CD4-positive, alpha-beta T cell treated with Interleukin-6 at 100 ng/mL for 8 hours (primary cell): ENCODE data around the gene CLEC4G.
A peak's percentile ranks its signal among the peaks of the same experiment; 100 is the strongest.

Source experiments
- DNase-seq: peaks from one replicate; pipeline ENCODE4 v3.0.0-alpha.2; 2020; ENCODE audit warnings: mixed read lengths, low spot score

The CLEC4G gene

GRCh38 chr19:7697721-7698287, 34.1 kb downstream of the CLEC4G start:
- DNase-seq = no peak

GRCh38 chr19:7694499-7694898, 37.4 kb downstream of the CLEC4G start:
- DNase-seq = no peak

- no peak for DNase-seq
These were observed 39.4 kb downstream of the CLEC4G start for GRCh38 chr19:7692417-7693088.

- DNase-seq = no peak
These were observed 40.4 kb downstream of the CLEC4G start for GRCh38 chr19:7691497-7691896.

- DNase-seq = no peak
These were observed 41.1 kb downstream of the CLEC4G start for GRCh38 chr19:7690779-7691258.

- DNase-seq = no peak
These were observed 42.7 kb downstream of the CLEC4G start for GRCh38 chr19:7689165-7689564.

GRCh38 chr19:7687177-7687576, 44.7 kb downstream of the CLEC4G start:
- no peak for DNase-seq

- no peak for DNase-seq
These were observed 46.1 kb downstream of the CLEC4G start for GRCh38 chr19:7685546-7686445.

- DNase-seq = no peak
These were observed 49.6 kb downstream of the CLEC4G start for GRCh38 chr19:7682175-7682855.

GRCh38 chr19:7681340-7682174, 50.4 kb downstream of the CLEC4G start:
- DNase-seq = peak; percentile 87

GRCh38 chr19:7680606-7681339, 51.1 kb downstream of the CLEC4G start, which contains the start of gene TRAPPC5:
TSS of gene TRAPPC5 (plus strand) at chr19:7680833. CDS start at chr19:7682254, 1,421 bp downstream.
- peak; percentile 86 for DNase-seq

- DNase-seq = no peak
These were observed 51.9 kb downstream of the CLEC4G start for GRCh38 chr19:7679771-7680605.

GRCh38 chr19:7678971-7679751, 52.7 kb downstream of the CLEC4G start:
- DNase-seq = peak; percentile 74
